MCF 10A (cell line): ENCODE data around the gene FAP. TPM values are rescaled to one million over a fixed set of nuclear protein-coding genes. Genes with fewer than 3 reads are reported as not detected.

Source experiments
- BruUV-seq: library from RNA; stranded (reverse); fragments of 400-500 nt; replicated peaks from 2 replicates; lab custom pipeline; 2021; lab: Mats Ljungman, UMichigan
- CTCF ChIA-PET: fragments of 300-600 bp; sonication (Branson Sonifier 250); formaldehyde crosslinking; extraction: SDS; loops from one replicate; lab custom pipeline; 2021; ENCODE audit warnings: antibody characterized with exemption, inconsistent platforms; lab: Yijun Ruan, JAX
- POLR2A ChIA-PET: fragments of 300-600, 350-650 bp; sonication (Branson Sonifier 250); formaldehyde crosslinking; extraction: SDS; loops from one replicate; lab custom pipeline; 2020; ENCODE audit warnings: antibody characterized with exemption, inconsistent platforms; lab: Yijun Ruan, JAX
- DNase-seq: peaks from one replicate; pipeline ENCODE4 v3.0.0-alpha.2; 2018; ENCODE audit not compliant: unreplicated experiment
- H3K27ac Mint-ChIP-seq: one replicate; pipeline ENCODE4 v1.8.0; 2022; ENCODE audit warnings: mild to moderate bottlenecking, low read depth, mixed read lengths; ENCODE audit not compliant: unreplicated experiment
- H3K27me3 Mint-ChIP-seq: one replicate; pipeline ENCODE4 v1.8.0; 2022; ENCODE audit warnings: mixed read lengths; ENCODE audit not compliant: insufficient read depth, unreplicated experiment
- H3K36me3 Mint-ChIP-seq: one replicate; pipeline ENCODE4 v1.8.0; 2022; ENCODE audit warnings: mild to moderate bottlenecking, moderate library complexity, mixed read lengths; ENCODE audit not compliant: insufficient read depth, unreplicated experiment
- H3K4me1 Mint-ChIP-seq: one replicate; pipeline ENCODE4 v1.8.0; 2022; ENCODE audit warnings: mixed read lengths; ENCODE audit not compliant: insufficient read depth, unreplicated experiment
- H3K4me3 Mint-ChIP-seq: one replicate; pipeline ENCODE4 v1.8.0; 2022; ENCODE audit warnings: mild to moderate bottlenecking, moderate library complexity, mixed read lengths; ENCODE audit not compliant: unreplicated experiment
- H3K9me3 Mint-ChIP-seq: one replicate; pipeline ENCODE4 v1.8.0; 2022; ENCODE audit warnings: mixed read lengths; ENCODE audit not compliant: unreplicated experiment
- intact Hi-C: fragments of 100-400 bp; cut with micrococcal nuclease; formaldehyde crosslinking; loops from 2 replicates; pipeline ENCODE4 v1.14.1; 2022
- total RNA-seq: library from RNA; stranded (reverse); gene quantifications from 2 replicates; pipeline ENCODE4 v1.2.3, GENCODE V29; 2022
- TF ChIP-seq, protein P1 (sequence below): fragments of 200-600 bp; IDR thresholded peaks from one replicate; pipeline ENCODE4 v1.8.0; 2022; ENCODE audit warnings: antibody characterized with exemption, mild to moderate bottlenecking; ENCODE audit not compliant: unreplicated experiment

The FAP gene
- total RNA-seq, 1 experiment from 2014 or later: 12.1 TPM

DNA sequence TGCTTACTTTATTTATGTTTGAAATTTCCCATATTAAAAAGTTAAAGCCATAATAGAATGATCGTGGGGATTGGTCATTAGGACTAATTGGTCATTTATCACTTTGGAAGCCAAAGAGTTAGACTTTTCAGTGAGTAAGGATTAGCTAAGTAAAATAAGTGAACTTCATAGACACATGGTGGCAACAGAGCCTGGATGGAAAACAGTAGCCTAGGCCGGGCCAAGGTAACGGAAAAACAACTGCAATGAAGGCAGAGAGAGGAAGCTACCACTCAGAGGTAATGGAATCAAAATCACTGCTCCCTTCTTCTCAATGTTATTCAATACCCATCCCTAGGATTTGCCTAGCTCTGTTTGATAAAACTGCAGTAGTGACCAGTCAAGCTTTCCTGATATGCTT lies 87.1 kb downstream of the FAP start:
- TF ChIP-seq, protein P1, sequence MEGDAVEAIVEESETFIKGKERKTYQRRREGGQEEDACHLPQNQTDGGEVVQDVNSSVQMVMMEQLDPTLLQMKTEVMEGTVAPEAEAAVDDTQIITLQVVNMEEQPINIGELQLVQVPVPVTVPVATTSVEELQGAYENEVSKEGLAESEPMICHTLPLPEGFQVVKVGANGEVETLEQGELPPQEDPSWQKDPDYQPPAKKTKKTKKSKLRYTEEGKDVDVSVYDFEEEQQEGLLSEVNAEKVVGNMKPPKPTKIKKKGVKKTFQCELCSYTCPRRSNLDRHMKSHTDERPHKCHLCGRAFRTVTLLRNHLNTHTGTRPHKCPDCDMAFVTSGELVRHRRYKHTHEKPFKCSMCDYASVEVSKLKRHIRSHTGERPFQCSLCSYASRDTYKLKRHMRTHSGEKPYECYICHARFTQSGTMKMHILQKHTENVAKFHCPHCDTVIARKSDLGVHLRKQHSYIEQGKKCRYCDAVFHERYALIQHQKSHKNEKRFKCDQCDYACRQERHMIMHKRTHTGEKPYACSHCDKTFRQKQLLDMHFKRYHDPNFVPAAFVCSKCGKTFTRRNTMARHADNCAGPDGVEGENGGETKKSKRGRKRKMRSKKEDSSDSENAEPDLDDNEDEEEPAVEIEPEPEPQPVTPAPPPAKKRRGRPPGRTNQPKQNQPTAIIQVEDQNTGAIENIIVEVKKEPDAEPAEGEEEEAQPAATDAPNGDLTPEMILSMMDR: no peak
- POLR2A ChIA-PET: no interaction called here
- peaks cover 22% of the 10 kb centered on the region for H3K27me3 Mint-ChIP-seq
- no peak overlapping the region for H3K27ac Mint-ChIP-seq
- H3K36me3 Mint-ChIP-seq: no peaks in the 10 kb centered on the region
- H3K4me1 Mint-ChIP-seq: peaks cover 7% of the 10 kb centered on the region
- no peaks in the 10 kb centered on the region for H3K9me3 Mint-ChIP-seq
- BruUV-seq: no TSS peak
- no peak for DNase-seq
- intact Hi-C loops: no loop called here
- CTCF ChIA-PET: interaction anchor here (0.5 to 14.4 kb wide), 15 partner anchors 9 to 772 kb away, joined by 3 to 253 read pairs (median 4); no protein-coding TSS in a partner anchor
- no peak overlapping the region for H3K4me3 Mint-ChIP-seq

DNA sequence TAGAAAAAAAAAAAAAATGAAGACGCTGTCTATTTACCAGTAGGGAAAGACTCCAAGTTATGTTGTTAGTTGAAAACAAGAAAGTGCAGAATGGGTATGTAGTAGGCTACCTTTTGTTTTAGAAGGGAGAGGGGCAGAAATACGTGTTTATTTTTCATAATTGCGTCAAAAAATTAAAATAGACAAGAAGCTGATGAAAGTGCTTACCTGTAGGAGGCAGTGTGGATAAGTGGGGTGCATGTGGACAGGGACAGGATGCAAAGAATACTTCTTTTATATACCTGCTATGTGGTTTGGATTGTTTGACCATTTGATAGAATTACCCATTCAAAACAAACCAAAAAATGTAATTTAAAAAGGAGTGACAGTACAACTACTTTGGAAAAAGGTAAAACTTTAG lies 88.2 kb downstream of the FAP start:
- CTCF ChIA-PET: interaction anchor here (0.6 to 14.4 kb wide), 16 partner anchors 9 to 514 kb away, joined by 3 to 253 read pairs (median 4); no protein-coding TSS in a partner anchor
- Mint-ChIP-seq H3K27ac (no peak overlapping the region), H3K27me3 (peaks cover 22% of the 10 kb centered on the region), H3K4me3 (no peak overlapping the region), H3K36me3 (no peaks in the 10 kb centered on the region), H3K9me3 (no peaks in the 10 kb centered on the region), H3K4me1 (peaks cover 7% of the 10 kb centered on the region)
- intact Hi-C loops: no loop called here
- POLR2A ChIA-PET: interaction anchor here (0.7 to 0.8 kb wide), 2 partner anchors 144 to 179 kb away, joined by 3 read pairs; no protein-coding TSS in a partner anchor
- BruUV-seq: no TSS peak
- no peak for DNase-seq
- TF ChIP-seq, protein P1: no peak

DNA sequence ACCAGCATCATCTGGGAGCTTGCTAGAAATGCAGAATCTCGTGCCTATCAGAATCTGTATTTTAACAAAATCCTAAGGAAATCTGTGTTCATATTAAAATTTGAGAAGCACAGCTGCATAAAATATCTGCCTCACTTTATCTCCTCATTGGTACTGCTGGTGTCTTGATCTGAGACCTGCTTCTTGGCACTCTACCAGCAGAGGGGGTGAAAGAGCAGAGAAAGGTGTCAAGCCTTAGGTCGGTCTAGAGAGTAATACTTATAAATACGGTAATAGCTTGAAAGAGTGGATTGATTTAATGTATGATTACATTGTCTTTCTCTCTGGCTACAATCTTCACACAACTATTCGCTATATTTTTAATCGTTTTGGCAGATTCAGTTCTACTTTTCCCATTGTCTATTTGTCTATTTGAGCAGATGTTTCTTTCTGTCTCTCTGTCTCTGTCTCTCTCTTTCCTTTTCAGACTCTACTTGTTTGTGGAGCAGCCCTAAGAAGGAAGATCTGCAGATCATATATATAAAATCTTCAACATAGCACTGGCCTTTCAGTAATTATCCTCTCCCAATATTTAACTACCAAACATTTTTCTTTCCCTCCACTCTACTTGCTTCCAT lies 89.5 kb downstream of the FAP start:
- H3K27me3 Mint-ChIP-seq: peaks cover 34% of the 10 kb centered on the region
- H3K4me1 Mint-ChIP-seq: peaks cover 7% of the 10 kb centered on the region
- POLR2A ChIA-PET: interaction anchor here (1.2 to 1.5 kb wide), 2 partner anchors 36 to 144 kb away, joined by 3 to 4 read pairs; no protein-coding TSS in a partner anchor
- no peak overlapping the region for H3K27ac Mint-ChIP-seq
- CTCF ChIA-PET: interaction anchor here (0.6 to 14.4 kb wide), 38 partner anchors 8 to 690 kb away, joined by 3 to 253 read pairs (median 3); partner anchors contain the start of gene IFIH1
- H3K4me3 Mint-ChIP-seq: no peak overlapping the region
- TF ChIP-seq, protein P1: peak; percentile 55
- DNase-seq: peak; percentile 87
- no peaks in the 10 kb centered on the region for H3K36me3 Mint-ChIP-seq
- no TSS peak for BruUV-seq
- H3K9me3 Mint-ChIP-seq: no peaks in the 10 kb centered on the region
- intact Hi-C loops: loop anchor here (1.0 kb wide), 2 partner anchors 68 to 148 kb away; no protein-coding TSS in a partner anchor

DNA sequence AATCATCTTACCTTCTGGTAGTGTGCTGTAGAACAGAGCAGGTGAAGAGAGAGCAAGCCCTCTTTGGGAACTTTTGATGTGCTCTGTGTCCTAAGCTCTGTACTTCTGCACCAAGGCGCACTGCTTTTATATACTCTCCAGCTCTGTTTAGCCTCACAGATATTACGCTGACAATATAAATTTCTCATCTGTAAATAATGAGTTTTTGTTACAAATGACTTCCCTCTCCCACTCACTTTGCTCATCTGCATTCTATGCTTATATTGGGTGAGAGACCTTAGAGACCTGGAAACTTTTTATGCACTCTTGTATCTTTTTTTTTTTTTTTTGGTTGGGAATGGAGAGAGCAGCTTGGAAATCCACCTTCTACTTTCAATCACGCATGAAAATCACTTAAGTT lies 91.1 kb downstream of the FAP start, which contains the start of gene GCG:
Gene GCG (minus strand): TSS at position 101 of the 400 bp plus-strand sequence. CDS start 3,069 bp downstream, outside the sequence.
- CTCF ChIA-PET: interaction anchor here (0.6 to 14.4 kb wide), 6 partner anchors 9 to 1936 kb away, joined by 3 to 253 read pairs (median 8); no protein-coding TSS in a partner anchor
- Mint-ChIP-seq H3K36me3 (no peaks in the 10 kb centered on the region), H3K4me3 (no peak within 1 kb of the TSS), H3K27ac (no peak within 1 kb of the TSS), H3K4me1 (peaks cover 7% of the 10 kb centered on the region), H3K27me3 (peaks cover 50% of the 10 kb centered on the region), H3K9me3 (no peaks in the 10 kb centered on the region)
- POLR2A ChIA-PET: no interaction called here
- intact Hi-C loops: no loop called here
- DNase-seq: no peak
- TF ChIP-seq, protein P1: no peak
- no TSS peak for BruUV-seq
